ENCODE data around the gene AKIRIN2. TPM values are rescaled to one million over a fixed set of nuclear protein-coding genes. Genes with fewer than 3 reads are reported as not detected.

The AKIRIN2 gene
- total and polyA plus RNA-seq, 2 of the 13 experiments (the other 11 are each of a cell fraction or from before 2014, with no cell fraction given): 15.6 to 23.4 TPM

DNA sequence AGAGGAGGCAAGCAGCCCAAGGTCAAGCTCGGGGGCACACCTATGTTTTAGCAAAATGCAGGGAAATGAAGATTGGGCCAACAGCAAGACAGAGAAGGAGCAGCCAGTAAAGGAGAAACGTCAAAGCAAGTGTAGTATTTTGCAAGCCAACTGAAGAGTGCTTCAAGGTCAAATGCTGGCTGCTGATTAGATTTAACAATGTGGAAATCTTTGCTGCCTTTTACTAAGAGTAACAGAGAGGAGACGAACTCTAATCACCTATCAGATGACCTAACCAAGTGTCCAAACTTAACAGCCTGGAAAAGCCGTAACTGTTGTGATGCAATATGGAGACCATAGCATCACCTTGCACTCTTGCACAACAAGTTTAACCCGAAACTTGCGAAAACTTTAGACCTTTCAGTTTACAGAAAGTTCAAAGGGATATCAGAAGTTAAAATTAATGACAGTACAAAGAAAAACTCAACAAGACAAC, 30.4 kb downstream of the AKIRIN2 start (continued):
- TF ChIP-seq PAWR (CRISPR knock-in tag; IDR thresholded peaks at IDR 0.05; ENCODE audit: borderline replicate concordance) (no peak), AFF4 (CRISPR knock-in tag; IDR thresholded peaks at IDR 0.05) (no peak; the same call in 1 of the 2 replicates), ZNF512 (CRISPR knock-in tag; IDR thresholded peaks at IDR 0.05) (no peak), PRMT3 (CRISPR knock-in tag; IDR thresholded peaks at IDR 0.05; ENCODE audit: borderline replicate concordance, low read depth) (no peak), ZNF264 (CRISPR knock-in tag; IDR thresholded peaks at IDR 0.05) (peak; percentile 83), ZBTB3 (CRISPR knock-in tag; IDR thresholded peaks at IDR 0.05; ENCODE audit: borderline replicate concordance, low read depth) (0 out of 2 replicates have a peak, but pooled peaks have one; percentile 17), SIN3A (IDR thresholded peaks at IDR 0.05; ENCODE audit: borderline replicate concordance, low read depth, low read length) (no peak), ZNF136 (CRISPR knock-in tag; IDR thresholded peaks at IDR 0.05; ENCODE audit: low read depth) (no peak), ZBTB38 (CRISPR knock-in tag; IDR thresholded peaks at IDR 0.05) (no peak), ZSCAN31 (CRISPR knock-in tag; IDR thresholded peaks at IDR 0.05; ENCODE audit: low read depth) (peak; percentile 34; the same call in 1 of the 2 replicates), POLR2A (IDR thresholded peaks at IDR 0.05; ENCODE audit: insufficient read depth in 1 of 2, low read depth in 2 of 2, low read length in 2 of 2) (no peak), GLMP (CRISPR knock-in tag; IDR thresholded peaks at IDR 0.05; ENCODE audit: borderline replicate concordance) (no peak), MYC (CRISPR knock-in tag; IDR thresholded peaks at IDR 0.05; ENCODE audit: borderline replicate concordance) (no peak), ZNF644 (CRISPR knock-in tag; IDR thresholded peaks at IDR 0.05; ENCODE audit: low read depth) (peak; percentile 97), ZNF841 (CRISPR knock-in tag; IDR thresholded peaks at IDR 0.05; ENCODE audit: borderline replicate concordance) (0 out of 2 replicates have a peak, but pooled peaks have one; percentile 5)
- TF ChIP-seq, protein P1, sequence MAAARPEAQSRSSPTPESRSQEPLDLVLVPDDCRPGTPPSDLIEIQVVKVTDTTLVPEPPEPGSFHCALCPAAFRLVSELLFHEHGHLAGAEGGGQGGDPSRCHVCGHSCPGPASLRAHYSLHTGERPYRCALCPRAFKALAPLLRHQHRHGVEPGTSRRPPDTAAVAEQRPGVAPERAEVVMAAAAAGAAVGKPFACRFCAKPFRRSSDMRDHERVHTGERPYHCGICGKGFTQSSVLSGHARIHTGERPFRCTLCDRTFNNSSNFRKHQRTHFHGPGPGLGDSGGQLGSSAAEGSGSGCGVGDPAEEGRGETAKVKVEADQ (CRISPR knock-in tag; IDR thresholded peaks at IDR 0.05; ENCODE audit: borderline replicate concordance): no peak; the same call in 1 of the 2 replicates
- TF ChIP-seq, protein P2, sequence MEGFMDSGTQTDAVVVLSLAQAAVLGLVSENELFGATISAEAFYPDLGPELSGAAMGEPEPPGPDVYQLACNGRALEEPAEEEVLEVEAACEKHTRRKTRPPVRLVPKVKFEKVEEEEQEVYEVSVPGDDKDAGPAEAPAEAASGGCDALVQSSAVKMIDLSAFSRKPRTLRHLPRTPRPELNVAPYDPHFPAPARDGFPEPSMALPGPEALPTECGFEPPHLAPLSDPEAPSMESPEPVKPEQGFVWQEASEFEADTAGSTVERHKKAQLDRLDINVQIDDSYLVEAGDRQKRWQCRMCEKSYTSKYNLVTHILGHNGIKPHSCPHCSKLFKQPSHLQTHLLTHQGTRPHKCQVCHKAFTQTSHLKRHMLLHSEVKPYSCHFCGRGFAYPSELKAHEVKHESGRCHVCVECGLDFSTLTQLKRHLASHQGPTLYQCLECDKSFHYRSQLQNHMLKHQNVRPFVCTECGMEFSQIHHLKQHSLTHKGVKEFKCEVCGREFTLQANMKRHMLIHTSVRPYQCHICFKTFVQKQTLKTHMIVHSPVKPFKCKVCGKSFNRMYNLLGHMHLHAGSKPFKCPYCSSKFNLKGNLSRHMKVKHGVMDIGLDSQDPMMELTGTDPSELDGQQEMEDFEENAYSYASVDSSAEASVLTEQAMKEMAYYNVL (CRISPR knock-in tag; IDR thresholded peaks at IDR 0.05; ENCODE audit: borderline replicate concordance): peak; percentile 93; the same call in 1 of the 2 replicates
- TF ChIP-seq, protein P3, sequence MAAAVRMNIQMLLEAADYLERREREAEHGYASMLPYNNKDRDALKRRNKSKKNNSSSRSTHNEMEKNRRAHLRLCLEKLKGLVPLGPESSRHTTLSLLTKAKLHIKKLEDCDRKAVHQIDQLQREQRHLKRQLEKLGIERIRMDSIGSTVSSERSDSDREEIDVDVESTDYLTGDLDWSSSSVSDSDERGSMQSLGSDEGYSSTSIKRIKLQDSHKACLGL (CRISPR knock-in tag; IDR thresholded peaks at IDR 0.05): no peak
- TF ChIP-seq, protein P4, sequence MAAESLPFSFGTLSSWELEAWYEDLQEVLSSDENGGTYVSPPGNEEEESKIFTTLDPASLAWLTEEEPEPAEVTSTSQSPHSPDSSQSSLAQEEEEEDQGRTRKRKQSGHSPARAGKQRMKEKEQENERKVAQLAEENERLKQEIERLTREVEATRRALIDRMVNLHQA (CRISPR knock-in tag; IDR thresholded peaks at IDR 0.05): peak; percentile 79; the same call in 1 of the 2 replicates
